PC-3 (cell line): Measurements from ENCODE around the gene EIF5A2.

ENCODE experiments used
- CTCF ChIP-seq: fragments of 300-600 bp; sonication (generic); conservative IDR thresholded peaks from 2 replicates; pipeline ENCODE4 v1.5.1; 2017; ENCODE audit warnings: antibody characterized with exemption, low read depth, mild to moderate bottlenecking, low read length
- EZH2 ChIP-seq: fragments of 300-600 bp; sonication (generic); IDR thresholded peaks from one replicate; pipeline ENCODE4 v1.6.1; 2017; ENCODE audit warnings: antibody characterized with exemption, mild to moderate bottlenecking, low read length; ENCODE audit not compliant: unreplicated experiment

GRCh38 chr3:170839518-170840100 is 68.8 kb downstream of the EIF5A2 start:
- TF ChIP-seq CTCF (no peak), EZH2 (no peak)
